NCI-H774 (cell line): Measurements from ENCODE around the gene BLTP1.
"Not testable (repeated sequence)": the region's sequence is repeated elsewhere in the genome, so short reads cannot be mapped to it uniquely, and the experiment has no call there.

Experiments used
- DNase-seq: peaks from one replicate; lab custom pipeline; 2025; lab: John Stamatoyannopoulos, UW

The BLTP1 gene, protein sequence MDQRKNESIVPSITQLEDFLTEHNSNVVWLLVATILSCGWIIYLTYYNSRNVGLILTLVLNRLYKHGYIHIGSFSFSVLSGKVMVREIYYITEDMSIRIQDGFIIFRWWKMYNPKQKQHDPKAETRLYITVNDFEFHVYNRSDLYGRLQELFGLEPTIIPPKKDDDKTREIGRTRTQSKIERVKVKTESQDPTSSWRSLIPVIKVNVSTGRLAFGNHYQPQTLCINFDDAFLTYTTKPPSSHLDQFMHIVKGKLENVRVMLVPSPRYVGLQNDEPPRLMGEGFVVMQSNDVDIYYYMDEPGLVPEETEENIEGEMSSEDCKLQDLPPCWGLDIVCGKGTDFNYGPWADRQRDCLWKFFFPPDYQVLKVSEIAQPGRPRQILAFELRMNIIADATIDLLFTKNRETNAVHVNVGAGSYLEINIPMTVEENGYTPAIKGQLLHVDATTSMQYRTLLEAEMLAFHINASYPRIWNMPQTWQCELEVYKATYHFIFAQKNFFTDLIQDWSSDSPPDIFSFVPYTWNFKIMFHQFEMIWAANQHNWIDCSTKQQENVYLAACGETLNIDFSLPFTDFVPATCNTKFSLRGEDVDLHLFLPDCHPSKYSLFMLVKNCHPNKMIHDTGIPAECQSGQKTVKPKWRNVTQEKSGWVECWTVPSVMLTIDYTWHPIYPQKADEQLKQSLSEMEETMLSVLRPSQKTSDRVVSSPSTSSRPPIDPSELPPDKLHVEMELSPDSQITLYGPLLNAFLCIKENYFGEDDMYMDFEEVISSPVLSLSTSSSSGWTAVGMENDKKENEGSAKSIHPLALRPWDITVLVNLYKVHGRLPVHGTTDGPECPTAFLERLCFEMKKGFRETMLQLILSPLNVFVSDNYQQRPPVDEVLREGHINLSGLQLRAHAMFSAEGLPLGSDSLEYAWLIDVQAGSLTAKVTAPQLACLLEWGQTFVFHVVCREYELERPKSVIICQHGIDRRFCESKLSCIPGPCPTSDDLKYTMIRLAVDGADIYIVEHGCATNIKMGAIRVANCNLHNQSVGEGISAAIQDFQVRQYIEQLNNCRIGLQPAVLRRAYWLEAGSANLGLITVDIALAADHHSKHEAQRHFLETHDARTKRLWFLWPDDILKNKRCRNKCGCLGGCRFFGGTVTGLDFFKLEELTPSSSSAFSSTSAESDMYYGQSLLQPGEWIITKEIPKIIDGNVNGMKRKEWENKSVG (N-terminal part only)

DNA sequence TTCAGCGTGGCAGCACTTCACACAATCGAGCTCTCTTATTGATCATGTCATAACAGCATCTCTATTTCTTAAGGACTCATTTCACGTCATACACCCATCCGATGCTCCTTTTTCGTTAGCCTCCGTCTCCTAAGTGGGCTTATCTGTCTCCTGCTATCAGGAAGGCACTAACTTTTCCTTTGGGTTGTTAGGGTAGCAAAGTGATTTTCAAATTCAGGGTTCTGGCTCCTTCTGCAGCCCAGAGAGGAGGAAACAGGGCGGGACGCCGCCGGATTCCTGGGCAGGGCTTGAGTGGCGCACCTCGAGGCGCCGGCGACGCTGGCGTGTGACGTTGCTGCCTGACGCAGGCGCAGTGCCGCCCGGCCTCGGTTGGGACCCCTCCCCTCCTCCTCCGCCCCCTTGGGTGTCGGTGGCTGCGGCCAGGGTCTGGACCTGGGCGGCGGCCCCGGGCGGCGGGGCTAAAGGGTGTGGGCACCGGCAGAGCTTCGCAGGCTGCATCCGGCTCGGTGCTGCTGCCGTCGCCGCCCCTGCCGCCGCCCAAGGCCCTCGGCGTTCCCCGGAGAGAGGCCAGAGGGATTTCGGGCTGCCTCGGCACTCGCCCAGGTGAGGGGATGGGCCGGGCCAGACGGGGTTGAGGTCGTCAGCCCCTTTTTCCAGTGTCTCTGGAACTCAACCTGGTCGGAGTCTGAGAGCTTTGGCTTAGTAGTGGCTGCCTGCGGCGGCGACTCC is at the start of gene BLTP1:
TSS of gene BLTP1 (plus strand) at position 350 of the 729 bp plus-strand sequence. CDS start 18,317 bp downstream, outside the sequence.
- DNase-seq: peak; percentile 56

DNA sequence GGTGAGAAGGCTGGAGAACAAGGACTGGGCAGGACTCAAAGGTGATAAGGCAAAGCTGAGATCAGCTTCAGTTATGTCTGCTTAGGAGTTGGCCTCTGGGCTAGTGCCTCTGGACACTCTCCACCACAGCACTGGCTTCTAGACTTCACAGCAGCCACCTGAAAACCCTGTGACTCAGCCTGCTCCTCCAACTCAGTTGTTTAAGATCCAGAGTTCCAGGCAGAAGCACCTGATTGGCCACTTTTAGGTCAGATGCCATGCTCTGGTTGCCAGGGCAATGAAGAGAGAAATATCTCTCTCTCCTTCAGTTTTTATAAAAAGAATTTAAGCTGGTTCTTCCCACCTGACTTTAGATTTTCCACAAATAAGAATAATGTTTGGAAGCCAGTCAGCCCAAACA is 47.9 kb upstream of the BLTP1 start:
- no peak for DNase-seq

GRCh38 chr4:122107680-122108079 is 44.5 kb upstream of the BLTP1 start:
- no peak for DNase-seq

DNA sequence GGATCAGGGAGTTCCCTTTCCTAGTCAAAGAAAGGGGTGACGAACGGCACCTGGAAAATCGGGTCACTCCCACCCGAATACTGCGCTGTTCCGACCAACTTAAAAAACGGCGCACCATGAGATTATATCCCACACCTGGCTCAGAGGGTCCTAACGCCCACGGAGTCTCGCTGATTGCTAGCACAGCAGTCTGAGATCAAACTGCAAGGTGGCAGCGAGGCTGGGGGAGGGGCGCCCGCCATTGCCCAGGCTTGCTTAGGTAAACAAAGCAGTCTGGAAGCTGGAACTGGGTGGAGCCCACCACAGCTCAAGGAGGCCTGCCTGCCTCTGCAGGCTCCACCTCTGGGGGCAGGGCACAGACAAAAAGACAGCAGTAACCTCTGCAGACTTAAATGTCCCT is 41.8 kb upstream of the BLTP1 start:
- DNase-seq: not testable (repeated sequence)

- DNase-seq: no peak
These were observed 34.4 kb upstream of the BLTP1 start for GRCh38 chr4:122117743-122118142.

DNA sequence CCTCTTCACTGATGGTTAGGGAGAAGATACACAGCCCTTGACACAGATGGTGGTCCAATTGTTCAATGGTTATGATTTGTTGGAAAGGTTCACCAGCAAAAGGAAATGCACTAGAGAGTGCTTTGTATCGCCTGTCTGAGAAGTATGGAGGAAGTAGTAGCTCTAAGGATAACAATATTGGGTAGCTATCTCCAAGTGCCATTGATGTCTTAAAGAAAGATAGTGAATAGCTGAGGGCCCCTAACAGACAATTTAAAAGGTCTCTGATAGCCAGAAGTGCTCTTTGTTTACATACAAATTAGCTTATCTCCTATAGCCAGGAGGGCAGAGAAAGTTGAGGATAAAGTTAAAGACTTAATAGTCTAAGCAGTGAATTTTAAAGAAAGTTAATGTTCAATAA is 33.9 kb upstream of the BLTP1 start:
- no peak for DNase-seq

DNA sequence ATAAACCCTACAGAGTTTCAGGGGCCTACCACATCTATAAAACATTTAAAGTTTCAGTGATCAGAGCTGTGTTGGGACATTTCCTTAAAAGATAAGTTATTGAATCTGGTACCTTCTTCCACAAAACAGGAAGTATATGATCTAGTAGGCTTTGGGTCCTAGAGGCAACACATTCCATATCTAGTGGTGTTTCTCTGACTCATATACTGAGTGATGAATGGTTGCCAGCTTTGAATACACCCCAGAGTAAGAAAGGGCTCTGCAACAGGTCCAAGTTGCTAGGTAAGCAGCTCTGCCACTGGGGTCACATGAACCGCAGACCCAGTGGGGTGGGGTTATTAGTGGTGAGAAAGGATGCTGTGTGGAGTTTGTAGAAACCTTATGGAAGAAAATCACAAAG is 32.4 kb upstream of the BLTP1 start:
- DNase-seq: no peak

DNA sequence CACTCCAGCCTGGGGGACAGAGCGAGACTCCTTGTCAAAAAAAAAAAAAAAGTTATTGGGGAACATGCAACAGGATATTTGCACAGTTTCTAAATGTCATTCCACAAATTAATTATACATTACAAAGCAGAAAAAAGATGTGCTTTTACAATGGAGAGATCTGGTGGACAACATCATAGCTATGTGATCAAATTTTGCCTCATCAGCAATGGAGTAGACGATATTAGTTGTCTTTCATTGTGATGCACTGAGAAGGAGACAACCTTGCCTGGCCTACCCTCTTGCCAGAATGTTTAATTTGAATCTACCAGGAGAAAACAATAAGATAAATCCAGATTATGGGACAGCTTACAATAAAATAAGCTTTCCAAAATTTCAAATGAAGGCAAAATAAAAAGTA is 30.5 kb upstream of the BLTP1 start:
- DNase-seq: no peak

DNA sequence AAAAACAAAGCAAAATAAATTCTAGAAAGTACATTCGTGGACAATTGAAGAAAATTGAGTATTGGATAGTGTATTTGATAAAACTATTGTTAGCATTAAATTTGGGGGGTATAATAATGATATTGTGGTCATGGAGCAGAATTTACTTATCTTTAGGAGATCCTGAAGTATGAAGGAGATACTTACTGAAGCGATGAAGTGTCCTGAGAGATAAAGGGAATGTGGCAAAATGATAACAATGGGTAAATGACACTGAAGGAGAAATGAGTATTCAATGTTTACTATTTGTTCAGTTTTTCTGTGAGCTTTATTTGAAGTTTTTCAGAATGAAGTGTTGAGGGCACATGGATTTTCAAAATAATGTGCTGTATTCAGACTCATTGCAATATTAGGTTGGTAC is 30.0 kb upstream of the BLTP1 start:
- no peak for DNase-seq

DNA sequence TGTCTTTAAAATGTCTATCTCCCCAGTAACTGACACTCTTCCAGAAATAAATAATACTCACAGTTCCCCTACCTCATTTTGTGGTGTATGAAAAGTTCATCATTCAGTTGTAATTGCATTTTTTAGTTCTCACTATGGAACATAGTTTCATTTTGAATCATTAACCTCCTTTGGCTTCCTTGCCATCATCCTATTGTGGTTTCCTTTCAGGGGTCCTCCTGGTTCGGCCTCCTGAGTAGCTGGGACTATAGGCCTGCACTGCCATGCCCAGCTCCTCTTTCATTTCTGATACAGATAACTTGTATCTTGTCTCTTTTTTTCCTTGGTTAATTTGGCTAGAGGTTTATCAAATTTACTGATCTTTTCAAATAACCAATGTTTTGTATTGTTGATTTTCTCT is 23.1 kb upstream of the BLTP1 start:
- DNase-seq: no peak

GRCh38 chr4:122131562-122132157 is 20.5 kb upstream of the BLTP1 start:
- DNase-seq: no peak

- DNase-seq: no peak
These were observed 19.2 kb upstream of the BLTP1 start for GRCh38 chr4:122132891-122133290.

- no peak for DNase-seq
These were observed 13.0 kb upstream of the BLTP1 start for GRCh38 chr4:122139139-122139538.

- DNase-seq: no peak
These were observed 11.3 kb upstream of the BLTP1 start for GRCh38 chr4:122140834-122141233.

DNA sequence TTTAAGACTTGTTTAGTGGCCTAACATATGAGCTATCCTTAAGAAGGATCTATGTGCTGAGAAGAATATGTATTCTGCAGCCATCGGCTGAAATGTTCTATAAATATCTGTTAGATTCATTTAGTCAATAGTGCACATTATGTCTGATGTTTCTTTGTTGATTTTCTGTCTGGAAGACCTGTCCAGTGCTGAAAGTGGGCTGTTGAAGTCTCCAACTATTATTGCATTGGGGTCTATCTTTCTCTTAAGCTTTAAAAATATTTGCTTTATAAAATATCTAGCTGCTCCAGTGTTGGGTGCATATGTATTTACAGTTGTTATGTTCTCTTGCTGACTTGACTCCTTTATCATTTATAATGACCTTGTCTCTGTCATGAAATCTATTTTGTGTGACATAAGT is 9.4 kb upstream of the BLTP1 start:
- no peak for DNase-seq

DNA sequence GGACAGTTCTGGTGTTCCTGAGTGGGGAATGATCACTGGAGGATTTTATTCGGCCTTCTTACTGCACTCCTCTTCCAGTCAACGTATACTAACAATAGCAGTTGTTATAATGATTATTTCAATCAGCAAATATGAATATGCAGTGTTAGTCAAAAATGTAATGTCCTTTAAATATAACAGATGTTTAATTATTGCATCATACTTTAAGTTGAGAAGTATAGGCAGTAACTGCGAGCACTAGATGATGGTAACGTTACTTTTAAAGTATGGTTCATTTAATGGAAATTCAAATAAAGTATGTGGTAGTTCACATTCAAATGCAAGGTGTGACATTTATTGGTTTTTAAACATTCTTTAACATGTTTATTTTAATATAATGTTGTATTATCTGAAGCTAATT is 5.5 kb upstream of the BLTP1 start:
- DNase-seq: no peak

- no peak for DNase-seq
These were observed 1.2 kb upstream of the BLTP1 start for GRCh38 chr4:122150931-122151330.

GRCh38 chr4:122152711-122153226 is 638 bp downstream of the BLTP1 start:
- DNase-seq: no peak

DNA sequence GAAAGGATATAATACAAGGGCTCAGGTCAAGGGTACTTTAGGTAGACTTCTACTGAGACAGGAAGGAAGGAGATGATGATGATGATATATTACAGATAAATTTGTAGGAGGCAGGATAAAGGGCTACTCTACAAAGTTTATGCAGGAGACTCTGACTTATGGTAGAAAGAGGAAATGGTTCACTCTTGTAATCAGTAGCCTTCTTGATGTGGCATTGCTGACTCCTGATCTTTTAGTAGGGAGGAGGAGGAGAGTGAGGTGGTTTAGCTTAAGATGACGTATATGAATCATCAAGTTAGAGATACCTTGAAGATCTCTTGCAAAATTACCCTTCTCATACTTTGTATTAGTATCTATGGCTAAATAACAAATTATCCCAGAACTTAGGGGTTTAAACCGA is 4.7 kb downstream of the BLTP1 start:
- DNase-seq: no peak

DNA sequence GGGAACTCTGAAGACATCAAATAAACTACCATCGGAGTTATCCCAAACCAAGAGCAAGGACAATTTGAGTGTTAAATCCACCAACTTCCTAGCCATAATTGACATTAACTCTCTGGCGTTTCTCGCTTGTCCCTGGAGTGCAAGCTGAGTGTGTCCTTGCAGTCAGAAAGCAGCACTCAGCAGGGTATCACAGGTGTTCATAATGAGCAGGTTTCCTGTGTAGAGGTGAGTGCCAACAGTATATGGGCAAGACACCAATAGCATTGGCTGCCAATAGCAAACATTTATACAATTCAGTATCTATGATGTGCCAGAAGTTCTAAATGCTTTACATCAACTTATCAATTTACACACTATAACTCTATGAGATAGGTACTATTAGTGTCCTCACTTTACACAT is 11.2 kb downstream of the BLTP1 start:
- peak; percentile 9 for DNase-seq

DNA sequence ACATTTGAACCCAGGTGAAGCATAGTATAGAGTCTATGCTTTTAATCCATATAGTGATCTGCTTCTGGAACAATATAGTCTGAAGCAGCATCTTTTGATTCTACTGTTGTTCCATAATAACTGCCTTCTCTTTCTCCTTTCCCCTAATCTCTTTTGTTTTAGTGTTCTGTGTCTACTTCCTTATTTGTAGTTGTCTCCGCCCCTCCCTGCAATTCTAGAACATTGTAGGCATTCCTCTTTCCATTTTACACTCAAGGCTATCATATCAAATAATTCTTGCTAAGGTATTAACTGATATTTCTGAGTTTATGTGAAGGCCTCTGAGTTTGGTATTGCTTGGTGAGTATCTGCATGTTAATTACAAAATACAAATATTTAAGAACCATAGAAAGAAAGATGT is 11.6 kb downstream of the BLTP1 start:
- no peak for DNase-seq
